SK-N-SH (cell line): ENCODE measurements around the gene EPB41L3. TPM values are rescaled to one million over a fixed set of nuclear protein-coding genes. Genes with fewer than 3 reads are reported as not detected.
A peak's percentile ranks its signal among the peaks of the same experiment; 100 is the strongest.

Source experiments
- CTCF ChIA-PET: fragments of 300-600, 350-600 bp; formaldehyde crosslinking; extraction: SDS; loops from one replicate; lab custom pipeline; 2021; lab: Yijun Ruan, JAX
- POLR2A ChIA-PET: fragments of 350-600 bp; sonication (Branson Sonifier 250); formaldehyde crosslinking; extraction: SDS; loops from one replicate; lab custom pipeline; 2020; ENCODE audit warnings: antibody characterized with exemption, inconsistent platforms; lab: Yijun Ruan, JAX
- DNase-seq: peaks from one replicate; pipeline ENCODE4 v3.0.0; 2012
- H2AFZ ChIP-seq: fragments of 200-600 bp; sonication (generic); 2 replicates; pipeline ENCODE4 v1.8.1; 2016; ENCODE audit warnings: antibody characterized with exemption, mild to moderate bottlenecking, low read depth
- H3F3A ChIP-seq: fragments of 200-600 bp; sonication (generic); replicated peaks from 2 replicates; pipeline ENCODE3; 2016; ENCODE audit warnings: antibody characterized with exemption, mild to moderate bottlenecking; ENCODE audit not compliant: insufficient read depth
- H3K27ac ChIP-seq, 2 experiments: fragments of 200-500 bp in 1 of 2; fragments of 200-600 bp in 1 of 2; sonication (Bioruptor generic) in 1 of 2; sonication (generic), shearing (Covaris generic) in 1 of 2; 2 replicates each; pipeline versions ENCODE4 v1.5.1 to v1.6.1; 2014 to 2016; ENCODE audit warnings: low read depth in 2 of 2, inconsistent platforms in 1 of 2, low read length in 1 of 2, mild to moderate bottlenecking in 1 of 2, mixed read lengths in 1 of 2
- H3K27me3 ChIP-seq: fragments of 200-600 bp; sonication (generic), shearing (Covaris generic); 2 replicates; pipeline ENCODE4 v1.6.1; 2016; ENCODE audit warnings: mixed run types; ENCODE audit not compliant: insufficient read depth
- H3K36me3 ChIP-seq, 2 experiments: fragments of 200-500 bp in 1 of 2; fragments of 200-600 bp in 1 of 2; sonication (Bioruptor generic) in 1 of 2; sonication (generic) in 1 of 2; replicated peaks in 1 of 2; 2 replicates each; pipeline versions ENCODE3 to v1.5.1; 2014 to 2016; ENCODE audit warnings: low read length in 1 of 2, mild to moderate bottlenecking in 1 of 2; ENCODE audit not compliant: insufficient read depth in 2 of 2, control insufficient read depth in 1 of 2
- H3K4me1 ChIP-seq, 2 experiments: fragments of 200-500 bp in 1 of 2; fragments of 200-600 bp in 1 of 2; sonication (Bioruptor generic) in 1 of 2; sonication (generic), shearing (Covaris generic) in 1 of 2; 2 replicates each; pipeline versions ENCODE4 v1.5.1 to v1.6.1; 2014 to 2016; ENCODE audit warnings: low read depth in 1 of 2, low read length in 1 of 2, mixed run types in 1 of 2; ENCODE audit not compliant: insufficient read depth in 2 of 2, control insufficient read depth in 1 of 2
- H3K4me2 ChIP-seq: fragments of 200-600 bp; sonication (generic), shearing (Covaris generic); 2 replicates; pipeline ENCODE4 v1.6.1; 2017; ENCODE audit warnings: mixed run types
- H3K4me3 ChIP-seq, 2 experiments: fragments of 200-500 bp in 1 of 2; fragments of 200-600 bp in 1 of 2; sonication (Bioruptor generic) in 1 of 2; sonication (generic), shearing (Covaris generic) in 1 of 2; 2 replicates each; pipeline versions ENCODE4 v1.5.1 to v1.8.1; 2014 to 2016; ENCODE audit warnings: low read depth in 2 of 2, inconsistent platforms in 1 of 2, low read length in 1 of 2, mild to moderate bottlenecking in 1 of 2, mixed read lengths in 1 of 2, moderate library complexity in 1 of 2
- H3K79me2 ChIP-seq: fragments of 200-600 bp; sonication (generic); 2 replicates; pipeline ENCODE4 v1.8.1; 2017; ENCODE audit warnings: mild to moderate bottlenecking; ENCODE audit not compliant: insufficient read depth
- H3K9ac ChIP-seq: fragments of 200-600 bp; sonication (generic); 2 replicates; pipeline ENCODE4 v1.6.1; 2017; ENCODE audit warnings: mixed run types
- H3K9me2 ChIP-seq: fragments of 200-600 bp; sonication (generic); 2 replicates; pipeline ENCODE4 v1.6.1; 2017; ENCODE audit warnings: mixed run types
- H3K9me3 ChIP-seq: fragments of 200-600 bp; sonication (generic); 2 replicates; pipeline ENCODE4 v1.6.1; 2017; ENCODE audit warnings: mixed run types, mild to moderate bottlenecking, moderate library complexity
- H4K20me1 ChIP-seq: fragments of 200-600 bp; sonication (generic); 2 replicates; pipeline ENCODE4 v1.6.1; 2017; ENCODE audit warnings: mild to moderate bottlenecking, mixed run types; ENCODE audit not compliant: insufficient read depth
- CHD2 ChIP-seq: fragments of 150-350 bp; IDR thresholded peaks from 2 replicates; pipeline ENCODE4 v1.6.1; 2018; ENCODE audit warnings: low read length; ENCODE audit not compliant: partially characterized antibody
- EP300 ChIP-seq, 2 experiments: IDR thresholded peaks; 2 replicates each; pipeline versions ENCODE4 v1.4.0 to v1.6.1; 2012; ENCODE audit warnings: borderline replicate concordance in 1 of 2, low read depth in 1 of 2, low read length in 1 of 2
- EZH2phosphoT487 ChIP-seq: fragments of 200-600 bp; sonication (generic); IDR thresholded peaks from 2 replicates; pipeline ENCODE4 v1.6.1; 2017; ENCODE audit warnings: low read depth, mixed run types, mild to moderate bottlenecking, antibody characterized with exemption, moderate library complexity, borderline replicate concordance
- FOSL2 ChIP-seq: IDR thresholded peaks from 2 replicates; pipeline ENCODE4 v1.4.0; 2012; ENCODE audit warnings: low read depth, mild to moderate bottlenecking, moderate library complexity, borderline replicate concordance
- GATA2 ChIP-seq: sonication (generic); formaldehyde crosslinking; IDR thresholded peaks from 2 replicates; pipeline ENCODE4 v1.5.0; 2020; ENCODE audit warnings: mild to moderate bottlenecking, missing genetic modification reagents
- MEF2A ChIP-seq: IDR thresholded peaks from 2 replicates; pipeline ENCODE4 v1.4.0; 2012; ENCODE audit warnings: low read depth, borderline replicate concordance
- NRF1 ChIP-seq: IDR thresholded peaks from 2 replicates; pipeline ENCODE4 v1.6.1; 2012; ENCODE audit warnings: low read depth, mild to moderate bottlenecking, low read length
- PBX3 ChIP-seq: IDR thresholded peaks from 2 replicates; pipeline ENCODE4; 2012
- RCOR1 ChIP-seq: fragments of 150-350 bp; IDR thresholded peaks from 2 replicates; pipeline ENCODE4 v1.6.1; 2017; ENCODE audit warnings: antibody characterized with exemption, low read length
- RXRA ChIP-seq: IDR thresholded peaks from 2 replicates; pipeline ENCODE4 v1.4.0; 2012; ENCODE audit warnings: low read depth, mild to moderate bottlenecking, borderline replicate concordance
- YY1 ChIP-seq: IDR thresholded peaks from 2 replicates; pipeline ENCODE4 v1.4.0; 2012; ENCODE audit warnings: low read depth, mild to moderate bottlenecking
- ZBTB33 ChIP-seq: IDR thresholded peaks from 2 replicates; pipeline ENCODE4 v1.4.0; 2012; ENCODE audit warnings: low read depth, borderline replicate concordance
- whole genome bisulfite sequencing: methylation state at CpG from one replicate; pipeline ENCODE4 v1.1.6; 2017; ENCODE audit warnings: low lambda C conversion rate; 5-methylcytosine and 5-hydroxymethylcytosine counted together
- polyA plus RNA-seq, 3 experiments: library from polyadenylated mRNA; depleted of rRNA; stranded (reverse); fragments of >200 nt; gene quantifications; 2 replicates each; pipeline ENCODE4 v1.2.3, GENCODE V29; 2012
- TF ChIP-seq, protein P1 (sequence below): IDR thresholded peaks from 2 replicates; pipeline ENCODE4 v1.4.0; 2012; ENCODE audit warnings: low read depth
- TF ChIP-seq, protein P2 (sequence below): fragments of 200-600 bp; sonication (generic); IDR thresholded peaks from 2 replicates; pipeline ENCODE4 v1.6.1; 2017; ENCODE audit warnings: antibody characterized with exemption, mild to moderate bottlenecking, moderate library complexity

EPB41L3 gene
- polyA plus RNA-seq, 1 of the 3 experiments (the other 2 are of a cell fraction): 0.15 TPM

GRCh38 chr18:5415031-5415430 lies 128.8 kb downstream of the EPB41L3 start:
- H3F3A ChIP-seq: no peaks in the 10 kb centered on the region
- ChIA-PET POLR2A (no interaction called here), CTCF (interaction anchor here (1.2 kb wide), 1 partner anchor 49 kb away, joined by 3 read pairs; no protein-coding TSS in a partner anchor)
- DNase-seq: no peak
- WGBS: 42% methylated on average over 3 of the region's 4 CpGs
- H2AFZ ChIP-seq: no peak overlapping the region
- no peak overlapping the region for H3K4me3 ChIP-seq
- H3K27ac ChIP-seq: no peak overlapping the region
- H3K4me2 ChIP-seq: no peak overlapping the region
- H4K20me1 ChIP-seq: no peaks in the 10 kb centered on the region
- H3K9ac ChIP-seq: no peak overlapping the region
- H3K9me2 ChIP-seq: no peaks in the 10 kb centered on the region
- H3K4me1 ChIP-seq: peaks cover 0 to 8% of the 10 kb centered on the region in 2 experiments; a peak in 2 of 4 replicates
- H3K36me3 ChIP-seq: no peaks in the 10 kb centered on the region
- no peaks in the 10 kb centered on the region for H3K9me3 ChIP-seq
- H3K27me3 ChIP-seq: no peaks in the 10 kb centered on the region; the same call in 1 of the 2 replicates
- TF ChIP-seq RXRA: no peak
- TF ChIP-seq, protein P1, sequence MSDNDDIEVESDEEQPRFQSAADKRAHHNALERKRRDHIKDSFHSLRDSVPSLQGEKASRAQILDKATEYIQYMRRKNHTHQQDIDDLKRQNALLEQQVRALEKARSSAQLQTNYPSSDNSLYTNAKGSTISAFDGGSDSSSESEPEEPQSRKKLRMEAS: no peak
- no peak for TF ChIP-seq EZH2phosphoT487
- no peak for TF ChIP-seq PBX3
- no peak for TF ChIP-seq EP300 (IDR thresholded peaks at IDR 0.05; ENCODE audit: borderline replicate concordance in 1 of 2, low read depth in 1 of 2, low read length in 1 of 2)
- no peak for TF ChIP-seq NRF1
- no peaks in the 10 kb centered on the region for H3K79me2 ChIP-seq

DNA sequence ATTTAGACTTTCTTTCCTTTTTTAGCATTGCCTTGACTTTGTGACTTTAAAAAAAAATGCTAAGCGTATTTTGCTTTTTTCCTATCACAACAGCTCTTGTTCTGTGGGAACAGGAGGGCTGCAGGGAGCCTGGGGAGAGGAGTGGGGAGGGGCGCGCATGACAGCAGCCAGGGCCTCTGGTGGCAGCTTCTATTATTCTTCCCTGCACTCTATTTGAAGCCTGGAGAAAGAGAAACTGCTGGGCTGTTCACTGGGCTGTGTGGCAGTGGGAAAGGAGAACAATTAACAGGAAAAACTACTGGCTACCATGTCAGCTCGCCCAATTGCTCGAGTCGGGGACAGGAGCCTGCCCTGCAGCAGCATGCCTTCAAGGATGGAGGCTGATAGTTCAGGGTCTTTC lies 129.3 kb downstream of the EPB41L3 start:
- WGBS: 44% methylated on average over 6 of the region's 6 CpGs
- POLR2A ChIA-PET: no interaction called here
- no peaks in the 10 kb centered on the region for H3K9me3 ChIP-seq
- CTCF ChIA-PET: interaction anchor here (0.6 to 1.2 kb wide), 2 partner anchors 12 to 49 kb away, joined by 3 read pairs; no protein-coding TSS in a partner anchor
- H3K4me3 ChIP-seq: no peak overlapping the region
- H3K9ac ChIP-seq: no peak overlapping the region
- no peaks in the 10 kb centered on the region for H3F3A ChIP-seq
- H3K9me2 ChIP-seq: no peaks in the 10 kb centered on the region
- H4K20me1 ChIP-seq: no peaks in the 10 kb centered on the region
- H3K36me3 ChIP-seq: no peaks in the 10 kb centered on the region
- DNase-seq: peak; percentile 35
- no peak overlapping the region for H2AFZ ChIP-seq
- H3K27me3 ChIP-seq: no peaks in the 10 kb centered on the region
- no peak overlapping the region for H3K27ac ChIP-seq
- peaks cover 0 to 8% of the 10 kb centered on the region in 2 experiments; a peak in 2 of 4 replicates for H3K4me1 ChIP-seq
- TF ChIP-seq MEF2A: no peak
- TF ChIP-seq, all 33 proteins: peak for 0
- Histone ChIP-seq H3K4me2 (no peak overlapping the region), H3K79me2 (no peaks in the 10 kb centered on the region)

GRCh38 chr18:5413447-5413846 lies 130.3 kb downstream of the EPB41L3 start:
- Histone ChIP-seq H4K20me1 (no peaks in the 10 kb centered on the region), H2AFZ (no peak overlapping the region), H3K27ac (no peak overlapping the region), H3K4me2 (no peak overlapping the region), H3K9me3 (no peaks in the 10 kb centered on the region), H3K4me1 (peaks cover 0 to 8% of the 10 kb centered on the region in 2 experiments; a peak in 2 of 4 replicates), H3K36me3 (no peaks in the 10 kb centered on the region), H3K79me2 (no peaks in the 10 kb centered on the region), H3K27me3 (no peaks in the 10 kb centered on the region), H3F3A (no peaks in the 10 kb centered on the region), H3K9ac (no peak overlapping the region), H3K4me3 (no peak overlapping the region), H3K9me2 (no peaks in the 10 kb centered on the region)
- DNase-seq: peak; percentile 57
- TF ChIP-seq ZBTB33 (no peak), MEF2A (no peak), EP300 (IDR thresholded peaks at IDR 0.05; ENCODE audit: borderline replicate concordance in 1 of 2, low read depth in 1 of 2, low read length in 1 of 2) (peak in 1 of 2 experiments; percentile 22; a peak in 1 of 4 replicates), EZH2phosphoT487 (no peak), CHD2 (no peak), RCOR1 (no peak), GATA2 (CRISPR knock-in tag) (peak; percentile 67; the same call in 1 of the 2 replicates), FOSL2 (no peak), YY1 (no peak)
- TF ChIP-seq, protein P2, sequence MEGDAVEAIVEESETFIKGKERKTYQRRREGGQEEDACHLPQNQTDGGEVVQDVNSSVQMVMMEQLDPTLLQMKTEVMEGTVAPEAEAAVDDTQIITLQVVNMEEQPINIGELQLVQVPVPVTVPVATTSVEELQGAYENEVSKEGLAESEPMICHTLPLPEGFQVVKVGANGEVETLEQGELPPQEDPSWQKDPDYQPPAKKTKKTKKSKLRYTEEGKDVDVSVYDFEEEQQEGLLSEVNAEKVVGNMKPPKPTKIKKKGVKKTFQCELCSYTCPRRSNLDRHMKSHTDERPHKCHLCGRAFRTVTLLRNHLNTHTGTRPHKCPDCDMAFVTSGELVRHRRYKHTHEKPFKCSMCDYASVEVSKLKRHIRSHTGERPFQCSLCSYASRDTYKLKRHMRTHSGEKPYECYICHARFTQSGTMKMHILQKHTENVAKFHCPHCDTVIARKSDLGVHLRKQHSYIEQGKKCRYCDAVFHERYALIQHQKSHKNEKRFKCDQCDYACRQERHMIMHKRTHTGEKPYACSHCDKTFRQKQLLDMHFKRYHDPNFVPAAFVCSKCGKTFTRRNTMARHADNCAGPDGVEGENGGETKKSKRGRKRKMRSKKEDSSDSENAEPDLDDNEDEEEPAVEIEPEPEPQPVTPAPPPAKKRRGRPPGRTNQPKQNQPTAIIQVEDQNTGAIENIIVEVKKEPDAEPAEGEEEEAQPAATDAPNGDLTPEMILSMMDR: no peak
- POLR2A ChIA-PET: no interaction called here
- CTCF ChIA-PET: interaction anchor here (1.1 kb wide), 1 partner anchor 12 kb away, joined by 3 read pairs; no protein-coding TSS in a partner anchor
- 12% methylated on average over 2 of the region's 2 CpGs for whole genome bisulfite sequencing
